HUES6 (cell line): ENCODE measurements around the gene SP4.

Source experiments
- H3K27ac ChIP-seq: 2 replicates; pipeline ENCODE4 v1.7.0; 2013; ENCODE audit warnings: low read depth, mild to moderate bottlenecking, low read length, inconsistent platforms
- H3K27me3 ChIP-seq: 2 replicates; pipeline ENCODE4 v1.6.1; 2013; ENCODE audit warnings: low read length; ENCODE audit not compliant: control insufficient read depth, insufficient read depth
- H3K36me3 ChIP-seq: 2 replicates; pipeline ENCODE4 v1.6.1; 2013; ENCODE audit warnings: low read length; ENCODE audit not compliant: control insufficient read depth, insufficient read depth
- H3K4me1 ChIP-seq: 2 replicates; pipeline ENCODE4 v1.6.1; 2013; ENCODE audit warnings: low read length; ENCODE audit not compliant: control insufficient read depth, insufficient read depth
- H3K4me3 ChIP-seq: 2 replicates; pipeline ENCODE4 v1.5.1; 2013; ENCODE audit warnings: low read depth, low read length
- H3K9ac ChIP-seq: one replicate; pipeline ENCODE4 v1.6.1; 2013; ENCODE audit warnings: mild to moderate bottlenecking, low read length
- H3K9me3 ChIP-seq: 2 replicates; pipeline ENCODE4 v1.6.1; 2013; ENCODE audit warnings: low read depth, low read length; ENCODE audit not compliant: control insufficient read depth, insufficient read depth

SP4 gene

DNA sequence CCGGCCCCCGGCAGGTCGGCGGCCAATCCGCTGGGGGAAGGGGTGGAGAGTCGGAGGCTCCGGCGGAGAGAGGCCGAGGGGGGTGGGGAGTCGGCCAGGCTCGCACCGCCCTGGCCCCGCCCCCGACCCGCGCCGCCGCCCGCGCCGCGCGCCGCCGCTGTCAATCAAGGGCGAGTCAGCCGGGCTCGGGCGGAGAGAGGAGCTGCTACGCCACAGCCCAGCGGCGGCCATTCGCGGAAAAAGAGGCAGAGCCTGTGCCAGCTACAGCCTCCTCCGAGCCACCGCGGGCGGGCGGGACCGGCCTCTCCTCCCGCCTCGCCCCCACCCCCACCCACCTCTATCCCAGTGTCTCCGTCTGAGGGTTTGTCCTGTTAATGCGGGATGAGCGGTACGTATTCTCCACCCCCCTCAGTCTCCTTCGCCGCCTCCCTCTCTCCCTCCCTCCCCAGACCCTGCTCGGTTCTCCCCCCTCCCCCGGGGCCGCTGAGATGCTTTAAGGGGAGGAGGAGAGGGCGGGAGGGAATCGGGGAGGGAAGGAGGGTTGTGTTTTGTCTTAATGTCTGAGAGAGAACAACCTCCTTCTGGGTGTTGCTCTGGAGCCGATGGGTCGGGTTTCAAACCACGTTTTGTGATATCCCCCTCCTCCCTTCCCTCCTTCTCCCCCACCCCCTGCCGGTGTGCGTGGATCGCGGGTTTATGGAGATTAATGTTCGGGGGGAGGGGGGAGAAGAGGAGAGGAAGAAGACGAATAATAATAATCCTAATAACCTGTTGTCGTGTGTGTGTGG, at the start of gene SP4:
TSS of gene SP4 (plus strand) at position 213 of the 788 bp plus-strand sequence. CDS start at position 382, 169 bp downstream.
- H3K27me3 ChIP-seq: no peaks in the 10 kb centered on the region
- peak within 1 kb of the TSS; percentile 96 for H3K27ac ChIP-seq
- peak within 1 kb of the TSS; percentile 72 for H3K4me3 ChIP-seq
- no peaks in the 10 kb centered on the region for H3K9me3 ChIP-seq
- peak within 1 kb of the TSS; percentile 84 for H3K9ac ChIP-seq
- H3K4me1 ChIP-seq: peaks cover 45% of the 10 kb centered on the region
- H3K36me3 ChIP-seq: peaks cover 17% of the 10 kb centered on the region

DNA sequence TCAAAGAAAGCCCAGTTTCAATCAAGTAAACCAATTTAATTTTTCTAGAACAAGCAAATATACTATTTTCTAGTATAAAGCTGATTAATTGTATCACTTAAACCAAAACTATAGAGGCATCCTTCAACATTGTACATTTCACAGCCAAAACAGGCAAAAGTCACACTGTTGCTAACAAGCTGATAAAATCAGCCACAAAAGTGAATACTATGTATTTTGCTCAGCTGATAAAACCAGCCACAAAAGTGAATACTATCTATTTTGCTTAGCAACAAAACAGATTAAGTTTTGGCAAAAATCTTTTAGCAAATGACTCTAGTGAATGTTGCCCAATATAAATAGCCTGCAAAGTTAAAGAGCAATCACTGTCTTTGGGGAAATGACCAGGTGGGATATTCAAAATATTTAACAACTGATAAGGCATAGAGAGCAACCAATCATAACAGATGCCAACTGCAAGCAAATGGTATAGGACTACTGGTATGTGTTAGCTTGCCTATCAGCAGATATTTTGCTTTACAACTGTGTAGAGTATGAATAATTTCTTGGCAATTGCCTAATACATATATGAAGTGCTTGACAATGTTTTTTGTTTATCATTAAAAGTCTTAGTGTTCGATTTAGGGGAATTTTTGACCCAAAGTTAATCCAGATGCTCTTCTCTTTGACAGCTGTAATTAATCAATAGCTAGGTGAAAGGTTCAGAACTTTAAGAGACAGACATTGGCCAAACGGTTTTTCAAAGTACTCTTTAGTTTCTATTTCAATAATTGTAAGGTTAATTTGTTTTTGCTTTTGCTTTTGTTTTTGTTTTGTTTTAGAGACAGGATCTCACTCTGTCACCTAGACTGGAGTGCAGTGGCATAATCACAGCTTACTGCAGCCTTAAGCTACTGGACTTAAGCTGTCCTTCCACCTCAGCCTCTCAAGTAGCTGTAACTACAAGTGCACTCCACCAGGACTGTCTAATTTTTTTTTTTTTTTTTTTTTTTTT, 44.4 kb upstream of the SP4 start:
- H3K4me3 ChIP-seq: no peak overlapping the region

DNA sequence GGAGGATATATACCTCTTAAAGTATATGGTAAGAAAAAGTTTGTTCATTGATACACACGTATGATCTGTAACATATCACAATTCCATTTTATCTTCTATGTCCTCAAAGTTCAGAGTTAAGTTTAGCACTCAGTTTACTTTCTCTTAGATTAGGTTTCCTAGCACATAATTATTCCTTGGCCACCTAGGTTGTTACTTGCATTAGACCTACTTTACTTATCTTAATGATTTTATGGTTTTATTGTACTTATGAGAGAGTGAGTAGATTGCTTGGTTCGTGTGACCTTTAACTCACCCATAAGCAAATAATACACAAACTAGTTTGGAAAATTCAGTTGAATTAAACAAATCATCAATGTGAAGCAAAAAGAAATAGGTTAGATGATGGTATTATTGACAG, 33.9 kb upstream of the SP4 start:
- Histone ChIP-seq H3K27me3 (no peaks in the 10 kb centered on the region), H3K4me1 (peaks cover 7% of the 10 kb centered on the region), H3K27ac (no peak overlapping the region), H3K9me3 (no peaks in the 10 kb centered on the region), H3K36me3 (no peaks in the 10 kb centered on the region), H3K4me3 (no peak overlapping the region), H3K9ac (no peak overlapping the region)

More for the DNA sequence above, 44.4 kb upstream of the SP4 start:
- Histone ChIP-seq H3K9ac (no peak overlapping the region), H3K36me3 (no peaks in the 10 kb centered on the region), H3K27ac (no peak overlapping the region), H3K27me3 (no peaks in the 10 kb centered on the region), H3K4me1 (peaks cover 6% of the 10 kb centered on the region), H3K9me3 (0 out of 2 replicates have a peak, but pooled peaks cover 3% of the 10 kb centered on the region)

DNA sequence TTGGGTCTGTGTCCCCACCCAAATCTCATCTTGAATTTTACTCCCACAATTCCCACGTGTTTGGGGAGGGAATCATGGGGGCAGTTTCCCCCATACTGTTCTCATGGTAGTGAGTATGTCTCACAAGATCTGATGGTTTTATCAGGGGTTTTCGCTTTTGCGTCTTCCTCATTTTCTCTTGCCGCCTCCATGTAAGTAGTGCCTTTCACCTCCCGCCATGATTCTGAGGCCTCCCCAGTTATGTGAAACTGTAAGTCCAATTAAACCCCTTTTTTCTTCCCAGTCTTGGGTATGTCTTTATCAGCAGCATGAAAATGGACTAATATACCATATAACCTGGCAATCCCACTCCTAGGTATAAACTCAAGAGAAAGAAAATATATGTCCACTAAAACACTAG, 25.9 kb upstream of the SP4 start:
- H3K27ac ChIP-seq: no peak overlapping the region
- H3K4me3 ChIP-seq: no peak overlapping the region
- H3K27me3 ChIP-seq: no peaks in the 10 kb centered on the region
- H3K4me1 ChIP-seq: no peaks in the 10 kb centered on the region
- H3K9me3 ChIP-seq: peaks cover 14% of the 10 kb centered on the region; the same call in 1 of the 2 replicates
- no peak overlapping the region for H3K9ac ChIP-seq
- H3K36me3 ChIP-seq: no peaks in the 10 kb centered on the region

DNA sequence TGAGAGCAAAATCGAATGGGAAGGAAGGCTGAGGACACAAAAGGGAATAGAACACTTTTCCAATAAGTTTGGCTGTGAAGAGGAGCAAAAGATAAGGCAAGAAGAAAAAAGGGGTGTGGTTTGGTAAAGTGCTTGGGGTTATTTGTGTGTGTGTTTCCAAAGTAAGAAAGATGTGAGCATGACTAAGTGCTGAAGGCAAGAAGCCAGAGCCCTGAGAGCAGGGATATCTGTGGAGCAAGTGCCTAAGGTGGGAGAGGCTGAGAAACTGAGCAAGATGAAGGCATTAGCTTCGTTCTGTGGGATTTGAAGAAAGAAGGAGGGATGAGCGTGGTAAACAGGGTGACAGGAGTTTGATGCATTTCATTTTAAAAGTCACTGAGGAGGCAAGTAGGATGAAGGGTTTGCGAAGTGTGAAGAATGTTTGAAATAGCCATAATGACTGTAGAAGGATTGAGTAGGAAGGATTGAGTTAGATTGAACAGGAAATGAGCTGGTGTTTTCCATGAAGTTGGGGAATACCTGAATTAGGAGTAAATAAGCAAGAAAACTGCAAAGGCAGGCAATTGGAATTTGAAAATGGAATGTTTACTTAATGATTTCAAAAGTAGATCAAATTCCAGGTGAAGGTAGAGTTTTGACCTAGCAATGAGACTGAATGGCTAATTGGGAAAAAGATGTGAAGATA, 19.9 kb upstream of the SP4 start:
- Histone ChIP-seq H3K9me3 (no peaks in the 10 kb centered on the region), H3K4me1 (peaks cover 6% of the 10 kb centered on the region), H3K27ac (no peak overlapping the region), H3K36me3 (no peaks in the 10 kb centered on the region), H3K27me3 (no peaks in the 10 kb centered on the region), H3K4me3 (no peak overlapping the region), H3K9ac (no peak overlapping the region)

DNA sequence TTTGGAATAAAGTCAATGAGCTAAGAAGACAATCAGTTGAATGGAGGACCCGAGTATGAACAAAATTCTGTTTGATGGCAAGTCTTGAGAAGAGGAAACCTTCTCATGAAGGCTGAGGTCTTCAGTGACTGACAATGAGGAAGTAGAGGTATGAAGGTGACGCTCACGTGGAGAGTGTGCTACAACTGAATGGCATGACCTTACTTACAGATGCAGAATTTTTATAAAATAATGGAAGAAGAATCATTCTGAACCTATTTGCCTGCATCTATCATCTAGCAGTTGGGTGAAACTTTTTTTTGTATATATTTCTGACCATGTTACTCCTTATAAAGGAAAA, 19.4 kb upstream of the SP4 start:
- Histone ChIP-seq H3K4me3 (no peak overlapping the region), H3K27me3 (no peaks in the 10 kb centered on the region), H3K27ac (no peak overlapping the region), H3K9ac (no peak overlapping the region), H3K4me1 (peaks cover 11% of the 10 kb centered on the region), H3K36me3 (no peaks in the 10 kb centered on the region), H3K9me3 (no peaks in the 10 kb centered on the region)

DNA sequence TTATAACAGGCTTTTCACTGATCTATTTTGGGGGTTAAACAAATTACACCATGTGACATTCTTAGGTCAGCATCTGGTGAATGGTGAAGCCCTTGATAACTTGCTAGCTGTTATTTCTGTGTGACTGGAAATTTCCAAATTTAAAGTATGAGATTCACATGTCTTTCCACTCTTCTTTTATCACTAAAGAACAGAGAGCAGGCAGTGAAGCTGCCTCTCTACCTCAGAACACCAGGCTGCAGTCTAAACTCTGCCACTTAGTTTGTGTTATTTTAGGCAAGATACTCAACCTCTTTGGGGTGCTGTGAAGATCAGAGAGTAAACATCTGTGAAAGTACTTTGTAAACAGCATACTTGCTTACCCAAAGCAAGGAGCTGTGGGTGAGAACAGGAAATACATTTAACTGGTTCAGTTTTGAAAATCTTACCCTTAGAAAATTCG, 15.5 kb upstream of the SP4 start:
- Histone ChIP-seq H3K27me3 (no peaks in the 10 kb centered on the region), H3K9me3 (no peaks in the 10 kb centered on the region), H3K36me3 (no peaks in the 10 kb centered on the region), H3K27ac (no peak overlapping the region), H3K9ac (no peak overlapping the region), H3K4me1 (peaks cover 12% of the 10 kb centered on the region), H3K4me3 (no peak overlapping the region)

DNA sequence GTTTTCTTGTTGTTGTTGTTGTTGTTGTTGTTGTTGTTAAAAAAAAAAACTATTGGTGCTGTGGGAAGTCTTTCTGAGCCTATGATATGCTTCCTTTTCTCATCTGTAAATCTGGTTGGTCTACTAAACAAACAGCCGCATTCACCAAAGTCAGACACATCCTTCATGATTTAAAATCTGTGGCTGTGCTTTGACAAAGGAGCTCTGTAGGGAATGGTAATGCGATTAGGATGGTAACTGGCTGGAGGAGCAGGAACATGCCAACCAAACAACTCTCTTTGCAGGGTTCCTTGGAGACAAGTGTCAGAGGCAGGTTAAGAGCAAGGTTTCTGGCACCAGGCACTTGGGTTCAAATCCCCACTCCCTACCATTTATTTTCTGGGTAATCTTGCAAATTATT, 14.9 kb upstream of the SP4 start:
- Histone ChIP-seq H3K9me3 (no peaks in the 10 kb centered on the region), H3K9ac (no peak overlapping the region), H3K4me3 (no peak overlapping the region), H3K36me3 (no peaks in the 10 kb centered on the region), H3K4me1 (peaks cover 12% of the 10 kb centered on the region), H3K27me3 (no peaks in the 10 kb centered on the region), H3K27ac (no peak overlapping the region)

DNA sequence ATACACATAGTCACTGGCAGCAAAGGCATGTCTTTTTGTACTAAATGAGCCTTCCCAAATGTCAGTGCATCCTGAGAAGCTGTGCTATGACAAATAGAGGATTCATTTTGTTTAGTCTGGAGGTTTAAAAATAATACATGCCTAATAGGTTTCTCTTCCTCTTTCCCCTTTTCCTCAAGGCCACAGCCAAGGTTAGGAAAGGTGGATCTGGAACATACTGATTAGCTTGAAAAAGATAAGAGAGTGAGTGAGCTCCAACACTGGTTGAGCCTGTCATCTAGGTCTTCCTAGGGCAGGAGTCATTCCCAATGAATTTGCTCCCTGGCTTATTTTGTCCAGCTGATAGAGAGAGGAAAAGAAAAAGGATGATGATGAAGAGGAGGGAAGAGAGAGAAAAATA, 14.4 kb upstream of the SP4 start:
- no peaks in the 10 kb centered on the region for H3K27me3 ChIP-seq
- H3K4me3 ChIP-seq: no peak overlapping the region
- no peaks in the 10 kb centered on the region for H3K9me3 ChIP-seq
- H3K27ac ChIP-seq: no peak overlapping the region
- H3K36me3 ChIP-seq: no peaks in the 10 kb centered on the region
- H3K4me1 ChIP-seq: peaks cover 12% of the 10 kb centered on the region
- H3K9ac ChIP-seq: no peak overlapping the region

DNA sequence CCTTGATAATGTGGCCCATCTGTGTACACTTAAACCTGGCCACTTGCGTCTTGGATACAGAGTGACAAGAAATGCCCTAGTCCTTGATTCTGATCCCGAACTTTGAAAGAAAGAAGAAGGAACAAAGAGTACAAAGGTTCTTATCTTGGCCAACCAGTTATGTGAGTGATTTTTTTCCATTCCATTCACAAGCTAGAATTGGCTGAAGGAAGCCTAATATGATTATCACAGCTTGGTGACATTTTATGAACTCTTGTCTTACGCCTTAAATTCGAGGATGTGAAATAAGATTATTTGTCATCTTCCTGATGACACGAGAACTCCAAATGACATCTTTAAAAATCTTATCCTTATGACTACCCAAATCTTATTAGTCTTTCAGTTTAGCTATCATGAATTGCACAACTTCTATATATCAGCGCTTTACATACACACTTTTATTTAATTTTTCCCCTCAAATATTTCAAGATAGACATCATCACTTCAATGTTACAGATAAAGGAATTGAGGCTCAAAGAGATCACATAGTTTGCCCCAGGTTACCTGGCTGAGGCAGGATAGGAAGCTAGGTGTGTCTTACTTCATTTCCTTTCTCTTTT, 13.0 kb upstream of the SP4 start:
- Histone ChIP-seq H3K9me3 (no peaks in the 10 kb centered on the region), H3K4me1 (peaks cover 12% of the 10 kb centered on the region), H3K27ac (no peak overlapping the region), H3K9ac (no peak overlapping the region), H3K4me3 (no peak overlapping the region), H3K36me3 (no peaks in the 10 kb centered on the region), H3K27me3 (no peaks in the 10 kb centered on the region)
